Heart left ventricle (tissue), 13 donors: ENCODE measurements around the gene DNER.

Experiments used
- CTCF ChIP-seq, 12 donors: fragments of 200-600 bp; sonication (generic) in 4 of 12; IDR thresholded peaks; one replicate each; pipeline versions ENCODE4 v1.5.0 to v1.8.0; 2018 to 2022; ENCODE audit warnings: antibody characterized with exemption in 12 of 12, mild to moderate bottlenecking in 5 of 12
- POLR2A ChIP-seq, 2 donors: fragments of 450-650 bp; IDR thresholded peaks; one replicate each; pipeline ENCODE4 v1.6.1; 2017; ENCODE audit warnings: antibody characterized with exemption in 2 of 2, mild to moderate bottlenecking in 2 of 2, moderate library complexity in 2 of 2
- donor health status: ischemic (EF 13 %, LVEDD 7.1; RV severe dilation, severe dysfunction).
- donor health status: DM: no; HTN: yes; CAD: no.
- donor health status: DM: no; HTN: no; CAD: no.
- donor health status: ischemic (EF 25% LVEDD 6.9; RV normal size, moderate dysfunction).
- donor health status: ischemic (EF 25% LVEDD 5.7; RV mildly dilated, moderate dysfunction).
- donor health status: ischemic (EF 35%, LVEDD 5.7; RV mildly dilated, moderate dysfunction).
- donor health status: nonischemic (EF 11% LVEDD 7.7; RV severe dilation, severe dysfunction).
- donor health status: DM: yes; HTN: yes; CAD: no.
- donor health status: PGD.
- donor health status: ischemic (EF 29% LVEDD 5.4; RV normal size, mild dysfunction).
- donor health status: nonischemic (EF 23%, LVEDD 6.1; RV moderate dilation, normal function).

- no peak for TF ChIP-seq CTCF (IDR thresholded peaks at IDR 0.05)
- no peak for TF ChIP-seq POLR2A (IDR thresholded peaks at IDR 0.05)
These were observed 225.3 kb downstream of the DNER start for GRCh38 chr2:229489016-229489415.
